Measurements from ENCODE around the gene PPP1CC.

The PPP1CC gene

DNA sequence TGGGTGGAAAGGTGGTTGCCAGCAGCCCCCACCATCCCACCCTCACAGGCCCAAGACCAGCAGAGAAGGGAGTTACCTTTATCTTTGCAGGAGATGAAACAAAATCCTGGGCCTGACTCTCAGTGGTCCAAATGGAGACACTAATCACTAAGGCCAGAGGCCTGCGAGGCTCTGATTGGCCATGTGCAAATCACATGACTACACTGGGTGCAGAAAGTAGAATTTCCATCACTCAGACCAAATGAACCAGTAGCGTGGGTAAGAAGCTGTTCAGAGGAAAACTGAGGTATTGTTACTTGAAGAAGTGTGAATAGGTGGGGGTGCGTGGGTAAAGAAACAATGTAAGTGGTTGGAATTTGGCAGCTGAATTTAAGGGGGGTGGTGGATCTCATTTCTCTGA, 20.2 kb upstream of the PPP1CC start:
- Mint-ChIP-seq H3K4me1 (peaks cover 5% of the 10 kb centered on the region), H3K36me3 (ENCODE audit: low read depth) (no peaks in the 10 kb centered on the region), H3K27ac (no peak overlapping the region), H3K4me3 (no peak overlapping the region), H3K9me3 (no peaks in the 10 kb centered on the region), H3K27me3 (ENCODE audit: low read depth) (peaks cover 3% of the 10 kb centered on the region)
- TF ChIP-seq, protein P1, sequence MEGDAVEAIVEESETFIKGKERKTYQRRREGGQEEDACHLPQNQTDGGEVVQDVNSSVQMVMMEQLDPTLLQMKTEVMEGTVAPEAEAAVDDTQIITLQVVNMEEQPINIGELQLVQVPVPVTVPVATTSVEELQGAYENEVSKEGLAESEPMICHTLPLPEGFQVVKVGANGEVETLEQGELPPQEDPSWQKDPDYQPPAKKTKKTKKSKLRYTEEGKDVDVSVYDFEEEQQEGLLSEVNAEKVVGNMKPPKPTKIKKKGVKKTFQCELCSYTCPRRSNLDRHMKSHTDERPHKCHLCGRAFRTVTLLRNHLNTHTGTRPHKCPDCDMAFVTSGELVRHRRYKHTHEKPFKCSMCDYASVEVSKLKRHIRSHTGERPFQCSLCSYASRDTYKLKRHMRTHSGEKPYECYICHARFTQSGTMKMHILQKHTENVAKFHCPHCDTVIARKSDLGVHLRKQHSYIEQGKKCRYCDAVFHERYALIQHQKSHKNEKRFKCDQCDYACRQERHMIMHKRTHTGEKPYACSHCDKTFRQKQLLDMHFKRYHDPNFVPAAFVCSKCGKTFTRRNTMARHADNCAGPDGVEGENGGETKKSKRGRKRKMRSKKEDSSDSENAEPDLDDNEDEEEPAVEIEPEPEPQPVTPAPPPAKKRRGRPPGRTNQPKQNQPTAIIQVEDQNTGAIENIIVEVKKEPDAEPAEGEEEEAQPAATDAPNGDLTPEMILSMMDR (IDR thresholded peaks at IDR 0.05; ENCODE audit: unreplicated experiment in 3 of 3), result no peak

DNA sequence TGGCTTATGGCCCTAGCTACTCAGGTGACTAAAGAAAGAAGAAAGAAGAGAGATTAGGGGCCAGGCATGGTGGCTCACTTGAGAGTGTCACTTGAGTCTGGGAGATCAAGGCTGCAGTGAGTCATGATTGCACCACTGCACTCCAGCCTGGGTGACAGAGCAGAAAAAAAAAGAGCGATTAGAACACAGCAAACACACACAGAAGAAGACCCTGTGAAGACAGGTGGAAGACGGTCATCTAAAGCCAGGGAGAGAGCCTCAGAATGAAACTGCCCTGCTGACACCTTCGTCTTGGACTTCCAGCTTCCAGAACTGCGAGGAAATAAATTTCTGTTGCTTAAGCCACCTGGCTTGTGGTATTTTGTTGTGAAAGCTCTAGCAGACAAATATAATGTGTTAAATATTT, 17.5 kb upstream of the PPP1CC start:
- H3K27me3 Mint-ChIP-seq (ENCODE audit: low read depth), result peaks cover 7% of the 10 kb centered on the region
- TF ChIP-seq, protein P1 (IDR thresholded peaks at IDR 0.05; ENCODE audit: unreplicated experiment in 3 of 3), result no peak
- no peak overlapping the region for H3K27ac Mint-ChIP-seq
- H3K4me1 Mint-ChIP-seq, result peaks cover 5% of the 10 kb centered on the region
- H3K36me3 Mint-ChIP-seq (ENCODE audit: low read depth), result no peaks in the 10 kb centered on the region
- H3K4me3 Mint-ChIP-seq, result no peak overlapping the region
- no peaks in the 10 kb centered on the region for H3K9me3 Mint-ChIP-seq

DNA sequence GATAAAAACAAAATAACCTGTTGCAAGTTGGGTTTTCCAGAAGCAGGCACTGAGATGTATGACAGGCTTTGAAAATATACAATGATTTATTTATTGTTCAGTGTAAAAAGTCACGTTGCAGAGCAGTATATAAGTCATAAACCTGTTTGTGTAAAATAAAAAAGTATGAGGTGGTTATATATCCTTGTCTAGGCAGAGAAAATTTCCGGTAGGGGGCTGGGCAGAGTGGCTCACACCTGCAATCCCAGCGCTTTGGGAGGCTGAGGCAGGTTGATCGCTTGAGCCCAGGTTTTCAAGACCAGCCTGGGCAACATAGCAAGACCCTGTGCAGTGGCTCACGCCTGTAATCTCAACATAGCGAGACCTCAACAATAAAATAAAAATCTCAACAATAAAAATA, 16.2 kb upstream of the PPP1CC start:
- peaks cover 7% of the 10 kb centered on the region for H3K27me3 Mint-ChIP-seq (ENCODE audit: low read depth)
- H3K9me3 Mint-ChIP-seq, result no peaks in the 10 kb centered on the region
- no peak overlapping the region for H3K4me3 Mint-ChIP-seq

DNA sequence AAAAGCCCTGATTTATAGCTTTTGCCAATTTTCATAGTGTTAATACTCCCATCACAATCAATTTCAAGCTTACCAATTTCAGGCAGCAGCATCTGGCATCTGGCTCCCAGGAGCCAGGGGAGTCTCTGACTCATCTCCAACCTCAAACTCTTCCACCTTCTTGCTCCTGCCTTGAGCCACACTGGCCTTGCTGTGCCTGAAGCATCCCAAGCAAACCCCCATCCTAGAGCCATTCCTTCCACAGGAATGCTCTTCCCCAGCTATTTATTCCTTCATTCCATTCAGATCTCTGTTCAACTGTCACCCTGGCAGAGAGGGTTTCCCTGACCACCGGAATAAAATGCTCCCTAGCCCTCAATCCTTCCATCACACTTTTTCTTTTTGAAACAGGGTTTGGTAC, 13.9 kb upstream of the PPP1CC start:
- Mint-ChIP-seq H3K27ac (no peak overlapping the region), H3K27me3 (ENCODE audit: low read depth) (peaks cover 7% of the 10 kb centered on the region), H3K36me3 (ENCODE audit: low read depth) (no peaks in the 10 kb centered on the region), H3K4me3 (no peak overlapping the region), H3K4me1 (no peaks in the 10 kb centered on the region), H3K9me3 (no peaks in the 10 kb centered on the region)
- TF ChIP-seq, protein P1 (IDR thresholded peaks at IDR 0.05; ENCODE audit: unreplicated experiment in 3 of 3), result no peak

More for the DNA sequence above, 16.2 kb upstream of the PPP1CC start:
- no peaks in the 10 kb centered on the region for H3K36me3 Mint-ChIP-seq (ENCODE audit: low read depth)
- H3K27ac Mint-ChIP-seq, result no peak overlapping the region
- TF ChIP-seq, protein P1 (IDR thresholded peaks at IDR 0.05; ENCODE audit: unreplicated experiment in 3 of 3), result no peak
- H3K4me1 Mint-ChIP-seq, result peaks cover 5% of the 10 kb centered on the region

DNA sequence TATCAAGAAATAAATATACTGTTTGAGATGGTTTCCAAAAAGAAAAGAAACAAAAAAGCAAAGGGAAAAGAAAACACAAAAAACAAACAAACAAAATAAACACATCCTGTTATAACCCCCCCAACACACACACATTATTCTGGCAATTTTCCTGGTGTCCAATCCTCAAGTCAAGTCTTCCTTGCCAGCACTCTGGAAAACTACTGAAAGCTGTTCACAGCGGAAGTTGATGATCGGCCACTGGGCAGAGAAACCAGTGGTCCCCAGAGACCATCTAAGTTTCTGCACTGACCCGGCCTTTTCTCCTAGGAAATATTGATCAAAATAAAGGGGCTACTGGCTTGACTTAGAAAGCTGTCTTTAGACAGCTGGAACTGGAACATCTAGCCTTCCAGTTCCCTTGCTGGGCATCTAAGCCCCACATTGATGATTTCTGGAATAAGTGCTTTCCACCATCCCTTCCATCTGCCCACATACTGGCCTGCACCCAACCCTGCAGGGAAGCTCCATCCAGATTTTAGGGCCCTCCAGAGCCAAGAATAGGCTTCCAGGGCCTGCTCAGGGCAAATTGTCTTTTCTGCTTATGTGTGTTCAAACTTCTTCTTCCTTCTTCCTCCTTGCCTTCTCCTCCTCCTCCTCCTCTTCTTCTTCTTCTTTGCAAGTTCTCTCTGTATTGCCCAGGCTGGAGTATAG, 11.6 kb upstream of the PPP1CC start:
- TF ChIP-seq, protein P1 (IDR thresholded peaks at IDR 0.05; ENCODE audit: unreplicated experiment in 3 of 3), result no peak
- Mint-ChIP-seq H3K9me3 (no peaks in the 10 kb centered on the region), H3K4me1 (no peaks in the 10 kb centered on the region), H3K27ac (no peak overlapping the region), H3K27me3 (ENCODE audit: low read depth) (peaks cover 7% of the 10 kb centered on the region), H3K4me3 (no peak overlapping the region), H3K36me3 (ENCODE audit: low read depth) (no peaks in the 10 kb centered on the region)
